Epithelial cell of prostate (primary cell): Measurements from ENCODE around the gene RHOT2.

Source experiments
- DNase-seq: peaks from one replicate; pipeline ENCODE4 v3.0.0-alpha.2; 2011; ENCODE audit warnings: low read depth, low spot score
- H3K27ac ChIP-seq: fragments of 450-650 bp; 2 replicates; pipeline ENCODE4 v1.5.1; 2017; ENCODE audit warnings: mild to moderate bottlenecking

Gene RHOT2

GRCh38 chr16:693364-693763 is 25.4 kb downstream of the RHOT2 start:
- DNase-seq = no peak
- no peak overlapping the region for H3K27ac ChIP-seq

GRCh38 chr16:693766-694165 is 25.8 kb downstream of the RHOT2 start:
- no peak for DNase-seq
- H3K27ac ChIP-seq = no peak overlapping the region

GRCh38 chr16:694187-694862 is 26.4 kb downstream of the RHOT2 start:
- DNase-seq = no peak
- no peak overlapping the region for H3K27ac ChIP-seq

GRCh38 chr16:694863-695354 is 27.0 kb downstream of the RHOT2 start:
- no peak for DNase-seq

GRCh38 chr16:695355-696089 is 27.6 kb downstream of the RHOT2 start:
- no peak overlapping the region for H3K27ac ChIP-seq
- DNase-seq = no peak

More at GRCh38 chr16:694863-695354, 27.0 kb downstream of the RHOT2 start:
- no peak overlapping the region for H3K27ac ChIP-seq

- H3K27ac ChIP-seq = no peak overlapping the region
- no peak for DNase-seq
These were observed 31.2 kb downstream of the RHOT2 start for GRCh38 chr16:698911-699671.

- DNase-seq = no peak
- H3K27ac ChIP-seq = no peak overlapping the region
These were observed 33.0 kb downstream of the RHOT2 start for GRCh38 chr16:700684-701584.

- H3K27ac ChIP-seq = no peak overlapping the region
- no peak for DNase-seq
These were observed 34.4 kb downstream of the RHOT2 start for GRCh38 chr16:702341-702740.

- DNase-seq = no peak
- H3K27ac ChIP-seq = no peak overlapping the region
These were observed 35.5 kb downstream of the RHOT2 start for GRCh38 chr16:703406-703805.

GRCh38 chr16:704047-704446 is 36.1 kb downstream of the RHOT2 start:
- no peak overlapping the region for H3K27ac ChIP-seq
- no peak for DNase-seq

- no peak for DNase-seq
- H3K27ac ChIP-seq = no peak overlapping the region
These were observed 36.8 kb downstream of the RHOT2 start for GRCh38 chr16:704552-705380.

- no peak within 1 kb of the TSS for H3K27ac ChIP-seq
- DNase-seq = no peak
These were observed 37.7 kb downstream of the RHOT2 start, which contains the start of gene FBXL16 for GRCh38 chr16:705431-706188. TSS of gene FBXL16 (minus strand) at chr16:705801. CDS start at chr16:697405, 8,396 bp downstream.

- H3K27ac ChIP-seq = no peak overlapping the region
These were observed 38.5 kb downstream of the RHOT2 start for GRCh38 chr16:706189-707061.

GRCh38 chr16:707062-707538 is 39.2 kb downstream of the RHOT2 start:
- no peak overlapping the region for H3K27ac ChIP-seq
- no peak for DNase-seq

More at GRCh38 chr16:706189-707061, 38.5 kb downstream of the RHOT2 start:
- no peak for DNase-seq

- DNase-seq = no peak
- no peak overlapping the region for H3K27ac ChIP-seq
These were observed 40.1 kb downstream of the RHOT2 start for GRCh38 chr16:708019-708418.

GRCh38 chr16:708959-709358 is 41.0 kb downstream of the RHOT2 start:
- H3K27ac ChIP-seq = no peak overlapping the region
- no peak for DNase-seq
